B cell (primary cell): ENCODE results near the gene GPR22.

Source experiments
- CTCF ChIP-seq: fragments of 200-600 bp; IDR thresholded peaks from one replicate; pipeline ENCODE4 v1.8.0; 2022; ENCODE audit warnings: antibody characterized with exemption, mild to moderate bottlenecking
- EZH2 ChIP-seq: IDR thresholded peaks from 2 replicates; pipeline ENCODE4 v1.6.1; 2012; ENCODE audit warnings: borderline replicate concordance, low read depth, mild to moderate bottlenecking, moderate library complexity, low read length; ENCODE audit not compliant: insufficient read depth, poor library complexity, severe bottlenecking

DNA sequence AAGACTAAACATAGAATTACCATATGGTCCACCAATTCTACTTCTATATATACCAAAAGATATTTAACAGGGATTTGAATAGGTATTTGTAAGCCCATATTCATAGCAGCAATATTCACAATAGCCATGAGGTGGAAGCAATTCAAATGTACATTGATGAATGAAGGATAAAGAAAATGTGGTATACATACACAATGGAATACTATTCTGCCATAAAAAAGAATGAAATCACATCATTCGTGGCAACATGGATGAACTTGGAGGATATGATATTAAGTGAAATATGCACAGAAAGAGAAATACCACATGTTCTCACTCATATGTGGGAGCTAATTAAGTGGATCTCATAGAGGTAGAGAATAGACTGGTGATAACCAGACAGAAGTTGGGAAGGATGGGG lies 34.1 kb upstream of the GPR22 start:
- TF ChIP-seq CTCF = no peak
- TF ChIP-seq EZH2 = no peak
